Loucy (cell line): ENCODE data around the gene C1orf52.

ENCODE experiments used
- H2AFZ ChIP-seq: fragments of 200-600 bp; sonication (generic); 2 replicates; pipeline ENCODE4 v1.6.0; 2016; ENCODE audit warnings: antibody characterized with exemption, mild to moderate bottlenecking, low read length, moderate library complexity
- H3F3A ChIP-seq: fragments of 200-600 bp; 2 replicates; pipeline ENCODE4 v1.6.0; 2016; ENCODE audit warnings: antibody characterized with exemption, low read depth, mild to moderate bottlenecking
- H3K27me3 ChIP-seq: fragments of 200-600 bp; sonication (generic); 2 replicates; pipeline ENCODE4 v1.6.1; 2014; ENCODE audit warnings: low read length, mild to moderate bottlenecking; ENCODE audit not compliant: insufficient read depth, poor library complexity, severe bottlenecking
- H3K36me3 ChIP-seq: fragments of 200-600 bp; sonication (generic); 2 replicates; pipeline ENCODE4 v1.6.1; 2016; ENCODE audit warnings: low read length; ENCODE audit not compliant: insufficient read depth
- H3K4me1 ChIP-seq: fragments of 200-600 bp; sonication (generic); 2 replicates; pipeline ENCODE4 v1.5.1; 2014; ENCODE audit warnings: low read length, mild to moderate bottlenecking; ENCODE audit not compliant: insufficient read depth, poor library complexity, severe bottlenecking
- H3K4me2 ChIP-seq: fragments of 200-600 bp; sonication (generic); 2 replicates; pipeline ENCODE4 v1.6.0; 2014; ENCODE audit warnings: antibody characterized with exemption, low read length, low read depth, mild to moderate bottlenecking; ENCODE audit not compliant: poor library complexity, severe bottlenecking
- H3K4me3 ChIP-seq: fragments of 200-600 bp; sonication (generic); 2 replicates; pipeline ENCODE4 v1.5.1; 2014; ENCODE audit warnings: low read length, mild to moderate bottlenecking, mixed read lengths; ENCODE audit not compliant: poor library complexity, severe bottlenecking
- H3K79me2 ChIP-seq: fragments of 200-600 bp; sonication (generic); 2 replicates; pipeline ENCODE4 v1.6.1; 2014; ENCODE audit warnings: low read length; ENCODE audit not compliant: insufficient read depth
- H3K9ac ChIP-seq: fragments of 200-600 bp; sonication (generic); 2 replicates; pipeline ENCODE4 v1.6.0; 2014; ENCODE audit warnings: mild to moderate bottlenecking, low read depth, low read length, moderate library complexity; ENCODE audit not compliant: poor library complexity, severe bottlenecking
- H3K9me2 ChIP-seq: fragments of 200-600 bp; sonication (generic); replicated peaks from 2 replicates; pipeline ENCODE4 v1.6.1; 2016; ENCODE audit warnings: low read depth, low read length, mixed read lengths
- H3K9me3 ChIP-seq: fragments of 200-600 bp; sonication (generic); 2 replicates; pipeline ENCODE4 v1.6.1; 2014; ENCODE audit warnings: mild to moderate bottlenecking, antibody characterized with exemption, low read length, low read depth; ENCODE audit not compliant: insufficient read depth
- H4K20me1 ChIP-seq: fragments of 200-600 bp; sonication (generic); 2 replicates; pipeline ENCODE4 v1.6.0; 2014; ENCODE audit warnings: antibody characterized with exemption, low read length, mild to moderate bottlenecking; ENCODE audit not compliant: insufficient read depth, poor library complexity, severe bottlenecking
- EZH2phosphoT487 ChIP-seq: fragments of 200-600 bp; IDR thresholded peaks from 2 replicates; pipeline ENCODE4 v1.6.1; 2018; ENCODE audit warnings: antibody characterized with exemption, mild to moderate bottlenecking, moderate library complexity, borderline replicate concordance
- TF ChIP-seq, protein P1 (sequence below): fragments of 200-600 bp; sonication (generic); conservative IDR thresholded peaks from 2 replicates; pipeline ENCODE4 v1.5.1; 2014; ENCODE audit warnings: mild to moderate bottlenecking, antibody characterized with exemption, low read length

The C1orf52 gene

DNA sequence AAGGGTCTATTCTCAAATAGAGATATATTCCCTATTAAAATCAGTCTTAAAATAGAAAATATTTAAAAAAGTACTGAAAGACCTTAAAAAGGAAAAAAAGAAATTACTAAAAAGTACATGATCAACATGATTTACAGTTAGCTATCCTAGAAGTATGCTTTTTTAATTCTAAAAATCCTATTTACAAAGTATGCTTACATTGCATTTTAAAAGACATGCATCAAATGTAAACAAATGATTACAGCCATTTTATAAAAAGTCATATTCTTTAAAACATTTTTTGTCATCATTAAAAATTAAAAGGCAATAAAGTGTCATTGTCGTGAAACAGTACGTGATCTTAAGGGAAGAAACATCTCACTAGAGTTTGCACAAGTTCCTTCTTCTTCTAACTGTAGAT lies 7.9 kb upstream of the C1orf52 start:
- Histone ChIP-seq H3K36me3 (peaks cover 45% of the 10 kb centered on the region), H2AFZ (no peak overlapping the region), H3K79me2 (peaks cover 34% of the 10 kb centered on the region), H3K27me3 (no peaks in the 10 kb centered on the region), H3K4me1 (peaks cover 21% of the 10 kb centered on the region), H3F3A (no peaks in the 10 kb centered on the region), H3K4me3 (no peak overlapping the region), H4K20me1 (peaks cover 14% of the 10 kb centered on the region), H3K9me3 (no peaks in the 10 kb centered on the region), H3K9me2 (no peaks in the 10 kb centered on the region), H3K9ac (no peak overlapping the region), H3K4me2 (no peak overlapping the region)
- no peak for TF ChIP-seq EZH2phosphoT487
- TF ChIP-seq, protein P1, sequence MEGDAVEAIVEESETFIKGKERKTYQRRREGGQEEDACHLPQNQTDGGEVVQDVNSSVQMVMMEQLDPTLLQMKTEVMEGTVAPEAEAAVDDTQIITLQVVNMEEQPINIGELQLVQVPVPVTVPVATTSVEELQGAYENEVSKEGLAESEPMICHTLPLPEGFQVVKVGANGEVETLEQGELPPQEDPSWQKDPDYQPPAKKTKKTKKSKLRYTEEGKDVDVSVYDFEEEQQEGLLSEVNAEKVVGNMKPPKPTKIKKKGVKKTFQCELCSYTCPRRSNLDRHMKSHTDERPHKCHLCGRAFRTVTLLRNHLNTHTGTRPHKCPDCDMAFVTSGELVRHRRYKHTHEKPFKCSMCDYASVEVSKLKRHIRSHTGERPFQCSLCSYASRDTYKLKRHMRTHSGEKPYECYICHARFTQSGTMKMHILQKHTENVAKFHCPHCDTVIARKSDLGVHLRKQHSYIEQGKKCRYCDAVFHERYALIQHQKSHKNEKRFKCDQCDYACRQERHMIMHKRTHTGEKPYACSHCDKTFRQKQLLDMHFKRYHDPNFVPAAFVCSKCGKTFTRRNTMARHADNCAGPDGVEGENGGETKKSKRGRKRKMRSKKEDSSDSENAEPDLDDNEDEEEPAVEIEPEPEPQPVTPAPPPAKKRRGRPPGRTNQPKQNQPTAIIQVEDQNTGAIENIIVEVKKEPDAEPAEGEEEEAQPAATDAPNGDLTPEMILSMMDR = no peak

- Histone ChIP-seq H3K9me3 (no peaks in the 10 kb centered on the region), H3K79me2 (peaks cover 8% of the 10 kb centered on the region), H3K9me2 (no peaks in the 10 kb centered on the region), H3K4me1 (peaks cover 2% of the 10 kb centered on the region), H2AFZ (no peak overlapping the region), H3K9ac (no peak overlapping the region), H3K4me3 (no peak overlapping the region), H4K20me1 (peaks cover 2% of the 10 kb centered on the region), H3K4me2 (no peak overlapping the region), H3K27me3 (no peaks in the 10 kb centered on the region), H3F3A (no peaks in the 10 kb centered on the region), H3K36me3 (peaks cover 29% of the 10 kb centered on the region)
- TF ChIP-seq, protein P1 = no peak
- no peak for TF ChIP-seq EZH2phosphoT487
Observed at GRCh38 chr1:85264150-85264549, 4.7 kb upstream of the C1orf52 start.

DNA sequence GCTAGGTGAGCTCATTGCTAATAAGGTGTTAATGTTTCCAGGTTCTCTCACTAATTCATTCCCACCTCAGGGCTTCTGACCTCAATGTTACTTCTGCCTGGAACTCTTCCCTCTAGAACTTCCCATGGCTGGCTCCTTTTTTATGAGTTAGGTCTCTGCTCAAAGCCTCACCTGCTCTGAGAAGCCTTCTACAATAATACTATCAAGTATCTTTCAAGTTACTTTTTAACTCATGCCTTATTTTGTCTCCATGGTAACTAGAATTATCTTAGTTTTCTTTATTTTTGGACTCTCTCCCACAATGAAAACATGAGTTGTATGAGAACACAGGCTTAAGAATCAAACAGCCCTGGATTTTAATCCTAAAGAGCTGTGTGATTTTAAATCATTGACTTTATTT lies 3.5 kb upstream of the C1orf52 start:
- Histone ChIP-seq H3K36me3 (peaks cover 19% of the 10 kb centered on the region), H3K9me3 (no peaks in the 10 kb centered on the region), H3K27me3 (no peaks in the 10 kb centered on the region), H2AFZ (no peak overlapping the region), H3K9ac (no peak overlapping the region), H3K4me3 (no peak overlapping the region), H4K20me1 (peaks cover 14% of the 10 kb centered on the region), H3K4me2 (no peak overlapping the region), H3K79me2 (peaks cover 14% of the 10 kb centered on the region), H3F3A (no peaks in the 10 kb centered on the region), H3K4me1 (peaks cover 8% of the 10 kb centered on the region), H3K9me2 (no peaks in the 10 kb centered on the region)
- TF ChIP-seq, protein P1 = no peak
- no peak for TF ChIP-seq EZH2phosphoT487
